HEK293 (cell line): ENCODE measurements around the gene WDR70.
"Not testable (repeated sequence)": the region's sequence is repeated elsewhere in the genome, so short reads cannot be mapped to it uniquely, and the experiment has no call there.

ENCODE experiments used
- CTCF ChIA-PET: fragments of 350-600 bp; formaldehyde crosslinking; extraction: SDS; loops from one replicate; lab custom pipeline; 2021; ENCODE audit warnings: antibody characterized with exemption; lab: Yijun Ruan, JAX
- POLR2A ChIA-PET: fragments of 300-600 bp; formaldehyde crosslinking; extraction: SDS; loops from one replicate; lab custom pipeline; 2020; ENCODE audit warnings: antibody characterized with exemption, inconsistent platforms; lab: Yijun Ruan, JAX
- H3K27ac ChIP-seq: fragments of 200-500 bp; sonication (Bioruptor generic); 2 replicates; pipeline ENCODE4 v1.5.1; 2014; ENCODE audit warnings: low read depth, low read length, control low read depth, inconsistent platforms; ENCODE audit errors: extremely low read depth
- H3K36me3 ChIP-seq, 2 experiments: fragments of 200-500 bp in 1 of 2; sonication (Bioruptor generic) in 1 of 2; 1 replicate in 1 of 2; 2 replicates in 1 of 2; pipeline ENCODE4 v1.5.1; 2014 to 2017; ENCODE audit warnings: inconsistent platforms in 2 of 2, low read length in 2 of 2; ENCODE audit not compliant: control insufficient read depth in 2 of 2, insufficient read depth in 1 of 2
- H3K4me1 ChIP-seq: fragments of 200-500 bp; sonication (Bioruptor generic); 2 replicates; pipeline ENCODE4 v1.5.1; 2014; ENCODE audit warnings: mild to moderate bottlenecking, low read length, inconsistent platforms; ENCODE audit not compliant: control insufficient read depth, insufficient read depth
- H3K4me3 ChIP-seq: 2 replicates; pipeline ENCODE4 v1.5.1; 2011; ENCODE audit warnings: low read depth, mild to moderate bottlenecking, control low read depth, low read length, moderate library complexity
- H3K9me3 ChIP-seq: fragments of 200-500 bp; sonication (Bioruptor generic); 2 replicates; pipeline ENCODE4 v1.5.1; 2014; ENCODE audit warnings: low read depth, low read length, inconsistent platforms; ENCODE audit not compliant: control insufficient read depth, insufficient read depth
- REST ChIP-seq: fragments of 450-650 bp; formaldehyde crosslinking; IDR thresholded peaks from 2 replicates; pipeline ENCODE4 v1.5.1; 2016; ENCODE audit warnings: missing biosample characterization, missing genetic modification characterization
- ZNF146 ChIP-seq: fragments of 450-650 bp; formaldehyde crosslinking; IDR thresholded peaks from 2 replicates; pipeline ENCODE4 v1.5.1; 2016; ENCODE audit warnings: missing biosample characterization, missing genetic modification characterization
- ZNF580 ChIP-seq: fragments of 450-650 bp; formaldehyde crosslinking; IDR thresholded peaks from 2 replicates; pipeline ENCODE4 v1.5.1; 2016; ENCODE audit warnings: missing biosample characterization, missing genetic modification characterization
- TF ChIP-seq, protein P1 (sequence below): fragments of 450-650 bp; formaldehyde crosslinking; IDR thresholded peaks from 2 replicates; pipeline ENCODE4 v1.5.1; 2016; ENCODE audit warnings: missing biosample characterization, missing genetic modification characterization
- TF ChIP-seq, protein P2 (sequence below): fragments of 450-650 bp; formaldehyde crosslinking; IDR thresholded peaks from 2 replicates; pipeline ENCODE4 v1.5.1; 2016; ENCODE audit warnings: missing biosample characterization, missing genetic modification characterization
- TF ChIP-seq, protein P3 (sequence below): fragments of 450-650 bp; formaldehyde crosslinking; IDR thresholded peaks from 2 replicates; pipeline ENCODE4 v1.5.1; 2016; ENCODE audit warnings: missing biosample characterization, missing genetic modification characterization

The WDR70 gene

GRCh38 chr5:37672118-37672588 lies 293.0 kb downstream of the WDR70 start:
- POLR2A ChIA-PET, H3K4me3 ChIP-seq, H3K9me3 ChIP-seq, H3K36me3 ChIP-seq, CTCF ChIA-PET, H3K27ac ChIP-seq: not testable (repeated sequence)
- H3K4me1 ChIP-seq, result peaks cover 12% of the 10 kb centered on the region
- TF ChIP-seq REST (tag by site-specific recombination), result peak; percentile 73

- H3K9me3 ChIP-seq, H3K27ac ChIP-seq, POLR2A ChIA-PET, H3K36me3 ChIP-seq, H3K4me3 ChIP-seq, CTCF ChIA-PET, H3K4me1 ChIP-seq: not testable (repeated sequence)
- TF ChIP-seq ZNF580 (tag by site-specific recombination), result peak; percentile 58; the same call in 1 of the 2 replicates
- TF ChIP-seq, protein P1, sequence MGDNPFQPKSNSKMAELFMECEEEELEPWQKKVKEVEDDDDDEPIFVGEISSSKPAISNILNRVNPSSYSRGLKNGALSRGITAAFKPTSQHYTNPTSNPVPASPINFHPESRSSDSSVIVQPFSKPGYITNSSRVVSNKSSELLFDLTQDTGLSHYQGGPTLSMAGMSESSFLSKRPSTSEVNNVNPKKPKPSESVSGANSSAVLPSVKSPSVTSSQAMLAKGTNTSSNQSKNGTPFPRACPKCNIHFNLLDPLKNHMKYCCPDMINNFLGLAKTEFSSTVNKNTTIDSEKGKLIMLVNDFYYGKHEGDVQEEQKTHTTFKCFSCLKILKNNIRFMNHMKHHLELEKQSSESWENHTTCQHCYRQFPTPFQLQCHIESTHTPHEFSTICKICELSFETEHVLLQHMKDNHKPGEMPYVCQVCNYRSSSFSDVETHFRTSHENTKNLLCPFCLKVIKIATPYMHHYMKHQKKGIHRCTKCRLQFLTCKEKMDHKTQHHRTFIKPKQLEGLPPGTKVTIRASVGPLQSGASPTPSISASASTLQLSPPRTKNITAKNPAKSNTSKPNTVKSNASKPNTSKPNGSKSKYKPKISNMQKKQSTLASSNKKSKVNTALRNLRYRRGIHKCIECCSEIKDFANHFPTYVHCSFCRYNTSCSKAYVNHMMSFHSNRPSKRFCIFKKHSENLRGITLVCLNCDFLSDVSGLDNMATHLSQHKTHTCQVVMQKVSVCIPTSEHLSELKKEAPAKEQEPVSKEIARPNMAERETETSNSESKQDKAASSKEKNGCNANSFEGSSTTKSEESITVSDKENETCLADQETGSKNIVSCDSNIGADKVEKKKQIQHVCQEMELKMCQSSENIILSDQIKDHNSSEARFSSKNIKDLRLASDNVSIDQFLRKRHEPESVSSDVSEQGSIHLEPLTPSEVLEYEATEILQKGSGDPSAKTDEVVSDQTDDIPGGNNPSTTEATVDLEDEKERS, result peak; percentile 77; the same call in 1 of the 2 replicates
- TF ChIP-seq ZNF146 (tag by site-specific recombination), result peak; percentile 92
Observed at GRCh38 chr5:37674361-37674760, 295.2 kb downstream of the WDR70 start.

- H3K27ac ChIP-seq, POLR2A ChIA-PET, H3K4me3 ChIP-seq, CTCF ChIA-PET, H3K36me3 ChIP-seq, H3K9me3 ChIP-seq, H3K4me1 ChIP-seq: not testable (repeated sequence)
Observed at GRCh38 chr5:37679326-37679725, 300.2 kb downstream of the WDR70 start.

DNA sequence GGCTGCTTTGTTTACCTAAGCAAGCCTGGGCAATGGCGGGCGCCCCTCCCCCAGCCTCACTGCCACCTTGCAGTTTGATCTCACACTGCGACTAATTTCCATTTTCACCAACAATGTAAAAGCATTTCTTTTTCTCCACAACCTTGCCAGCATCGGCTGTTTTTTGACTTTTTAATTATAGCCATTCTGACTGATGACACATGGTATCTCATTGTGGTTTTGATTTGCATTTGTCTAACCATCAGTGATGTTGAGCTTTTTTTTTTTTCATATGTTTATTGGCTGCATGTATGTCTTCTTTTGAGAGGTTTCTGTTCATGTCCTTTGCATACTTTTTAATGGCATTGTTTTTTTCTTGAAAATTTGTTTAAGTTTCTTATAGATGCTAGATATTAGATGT lies 300.8 kb downstream of the WDR70 start:
- TF ChIP-seq, protein P2, sequence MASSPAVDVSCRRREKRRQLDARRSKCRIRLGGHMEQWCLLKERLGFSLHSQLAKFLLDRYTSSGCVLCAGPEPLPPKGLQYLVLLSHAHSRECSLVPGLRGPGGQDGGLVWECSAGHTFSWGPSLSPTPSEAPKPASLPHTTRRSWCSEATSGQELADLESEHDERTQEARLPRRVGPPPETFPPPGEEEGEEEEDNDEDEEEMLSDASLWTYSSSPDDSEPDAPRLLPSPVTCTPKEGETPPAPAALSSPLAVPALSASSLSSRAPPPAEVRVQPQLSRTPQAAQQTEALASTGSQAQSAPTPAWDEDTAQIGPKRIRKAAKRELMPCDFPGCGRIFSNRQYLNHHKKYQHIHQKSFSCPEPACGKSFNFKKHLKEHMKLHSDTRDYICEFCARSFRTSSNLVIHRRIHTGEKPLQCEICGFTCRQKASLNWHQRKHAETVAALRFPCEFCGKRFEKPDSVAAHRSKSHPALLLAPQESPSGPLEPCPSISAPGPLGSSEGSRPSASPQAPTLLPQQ (tag by site-specific recombination), result 0 out of 2 replicates have a peak, but pooled peaks have one; percentile 46
- TF ChIP-seq, protein P3, sequence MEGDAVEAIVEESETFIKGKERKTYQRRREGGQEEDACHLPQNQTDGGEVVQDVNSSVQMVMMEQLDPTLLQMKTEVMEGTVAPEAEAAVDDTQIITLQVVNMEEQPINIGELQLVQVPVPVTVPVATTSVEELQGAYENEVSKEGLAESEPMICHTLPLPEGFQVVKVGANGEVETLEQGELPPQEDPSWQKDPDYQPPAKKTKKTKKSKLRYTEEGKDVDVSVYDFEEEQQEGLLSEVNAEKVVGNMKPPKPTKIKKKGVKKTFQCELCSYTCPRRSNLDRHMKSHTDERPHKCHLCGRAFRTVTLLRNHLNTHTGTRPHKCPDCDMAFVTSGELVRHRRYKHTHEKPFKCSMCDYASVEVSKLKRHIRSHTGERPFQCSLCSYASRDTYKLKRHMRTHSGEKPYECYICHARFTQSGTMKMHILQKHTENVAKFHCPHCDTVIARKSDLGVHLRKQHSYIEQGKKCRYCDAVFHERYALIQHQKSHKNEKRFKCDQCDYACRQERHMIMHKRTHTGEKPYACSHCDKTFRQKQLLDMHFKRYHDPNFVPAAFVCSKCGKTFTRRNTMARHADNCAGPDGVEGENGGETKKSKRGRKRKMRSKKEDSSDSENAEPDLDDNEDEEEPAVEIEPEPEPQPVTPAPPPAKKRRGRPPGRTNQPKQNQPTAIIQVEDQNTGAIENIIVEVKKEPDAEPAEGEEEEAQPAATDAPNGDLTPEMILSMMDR (tag by site-specific recombination), result peak; percentile 27; the same call in 1 of the 2 replicates
- H3K4me1 ChIP-seq, CTCF ChIA-PET, H3K36me3 ChIP-seq, H3K9me3 ChIP-seq, H3K4me3 ChIP-seq, H3K27ac ChIP-seq, POLR2A ChIA-PET: not testable (repeated sequence)
